ENCODE measurements around the gene COL16A1. TPM values are rescaled to one million over a fixed set of nuclear protein-coding genes. Genes with fewer than 3 reads are reported as not detected.

Gene COL16A1
- polyA plus RNA-seq, 3 donors: 0.13 TPM; not detected in 2

DNA sequence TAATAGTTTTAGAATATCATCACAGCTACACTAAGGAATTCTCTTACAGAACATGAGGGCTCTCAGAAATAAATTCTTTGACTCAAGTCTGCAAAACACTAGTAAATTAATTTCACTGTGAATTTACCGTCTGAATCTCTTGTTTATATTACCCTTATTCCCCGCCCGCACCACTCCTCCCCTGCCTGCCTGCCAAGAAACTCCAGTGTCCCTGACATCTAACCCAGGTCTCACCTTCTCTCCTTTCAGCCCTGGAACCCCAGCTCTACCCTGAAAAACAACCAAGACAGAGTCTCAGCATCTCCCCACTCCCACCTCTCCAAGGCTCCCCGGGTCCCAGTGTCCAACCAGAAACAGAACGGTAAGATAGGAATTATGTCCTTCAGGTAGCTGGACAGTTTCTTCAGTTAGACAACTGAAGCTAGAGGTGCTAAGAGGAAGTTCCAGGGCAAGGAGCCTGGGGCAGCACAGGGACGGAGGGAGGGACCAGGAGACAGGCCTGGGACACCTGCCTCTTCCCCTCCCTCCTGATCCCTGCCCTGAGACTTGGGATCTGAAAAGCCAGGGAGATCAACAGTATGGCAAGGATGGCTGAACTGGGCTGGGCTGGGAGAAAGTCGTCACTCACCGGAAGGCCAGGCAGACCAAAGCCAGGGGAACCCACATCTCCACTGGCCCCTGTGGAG lies 15.4 kb downstream of the COL16A1 start:
- no peak for TF ChIP-seq CTCF (IDR thresholded peaks at IDR 0.05)
- H3K27ac Mint-ChIP-seq: no peak overlapping the region
- Histone ChIP-seq H3K4me3 (replicated peaks in 1 of 3; ENCODE audit: low read depth in 2 of 3, low read length in 3 of 3) (no peak overlapping the region), H3K79me2 (ENCODE audit: insufficient read depth, low read length) (no peaks in the 10 kb centered on the region), H3K27ac (ENCODE audit: low read depth in 1 of 2, low read length in 2 of 2) (no peak overlapping the region), H3K36me3 (replicated peaks in 1 of 2; ENCODE audit: control insufficient read depth in 1 of 2, insufficient read depth in 2 of 2, low read length in 2 of 2) (no peaks in the 10 kb centered on the region), H3K27me3 (ENCODE audit: control insufficient read depth in 2 of 2, insufficient read depth in 2 of 2, low read length in 2 of 2) (no peaks in the 10 kb centered on the region), H3K9ac (ENCODE audit: insufficient read depth, low read length, poor library complexity, severe bottlenecking) (no peak overlapping the region), H2AFZ (ENCODE audit: insufficient read depth, low read depth, low read length, poor library complexity, severe bottlenecking) (no peak overlapping the region), H4K20me1 (ENCODE audit: insufficient read depth, low read length) (no peaks in the 10 kb centered on the region), H3K4me1 (ENCODE audit: control insufficient read depth in 1 of 2, insufficient read depth in 2 of 2, low read length in 2 of 2) (no peaks in the 10 kb centered on the region), H3K9me3 (replicated peaks in 1 of 2; ENCODE audit: control insufficient read depth in 1 of 2, insufficient read depth in 1 of 2, low read length in 2 of 2) (no peaks in the 10 kb centered on the region), H3K4me2 (replicated peaks; ENCODE audit: extremely low read depth, low read length, poor library complexity, severe bottlenecking) (no peak overlapping the region)
- WGBS (ENCODE audit: insufficient coverage): 90% methylated on average over 6 of the region's 8 CpGs
- intact Hi-C loops (cut with micrococcal nuclease): no loop called here
- no peaks in the 10 kb centered on the region for H3K36me3 Mint-ChIP-seq
- peaks cover 0 to 3% (median 0%) of the 10 kb centered on the region in 3 donors for H3K27me3 Mint-ChIP-seq (ENCODE audit: low read depth in 3 of 3)
- H3K9me3 Mint-ChIP-seq: peaks cover 0 to 2% (median 0%) of the 10 kb centered on the region in 7 donors
- no peak for DNase-seq
- no peaks in the 10 kb centered on the region for H3K4me1 Mint-ChIP-seq
- no peak overlapping the region for H3K4me3 Mint-ChIP-seq

GRCh38 chr1:31687601-31688000 lies 16.2 kb downstream of the COL16A1 start:
- no peaks in the 10 kb centered on the region for H3K4me1 Mint-ChIP-seq
- H3K4me3 ChIP-seq (replicated peaks in 1 of 3; ENCODE audit: low read depth in 2 of 3, low read length in 3 of 3): no peak overlapping the region
- H3K9me3 ChIP-seq (replicated peaks in 1 of 2; ENCODE audit: control insufficient read depth in 1 of 2, insufficient read depth in 1 of 2, low read length in 2 of 2): no peaks in the 10 kb centered on the region
- H3K27me3 Mint-ChIP-seq (ENCODE audit: low read depth in 3 of 3): peaks cover 0 to 5% (median 0%) of the 10 kb centered on the region in 3 donors
- no peaks in the 10 kb centered on the region for H3K36me3 ChIP-seq (replicated peaks in 1 of 2; ENCODE audit: control insufficient read depth in 1 of 2, insufficient read depth in 2 of 2, low read length in 2 of 2)
- no peak for TF ChIP-seq CTCF (IDR thresholded peaks at IDR 0.05)
- no peak overlapping the region for H3K27ac ChIP-seq (ENCODE audit: low read depth in 1 of 2, low read length in 2 of 2)
- H3K4me3 Mint-ChIP-seq: no peak overlapping the region
- H4K20me1 ChIP-seq (ENCODE audit: insufficient read depth, low read length): no peaks in the 10 kb centered on the region
- H3K4me2 ChIP-seq (replicated peaks; ENCODE audit: extremely low read depth, low read length, poor library complexity, severe bottlenecking): no peak overlapping the region
- intact Hi-C loops (cut with micrococcal nuclease): no loop called here
- no peaks in the 10 kb centered on the region for H3K4me1 ChIP-seq (ENCODE audit: control insufficient read depth in 1 of 2, insufficient read depth in 2 of 2, low read length in 2 of 2)
- no peaks in the 10 kb centered on the region for H3K79me2 ChIP-seq (ENCODE audit: insufficient read depth, low read length)
- no peak overlapping the region for H3K27ac Mint-ChIP-seq
- no peaks in the 10 kb centered on the region for H3K27me3 ChIP-seq (ENCODE audit: control insufficient read depth in 2 of 2, insufficient read depth in 2 of 2, low read length in 2 of 2)
- DNase-seq: no peak
- H3K9ac ChIP-seq (ENCODE audit: insufficient read depth, low read length, poor library complexity, severe bottlenecking): no peak overlapping the region
- H2AFZ ChIP-seq (ENCODE audit: insufficient read depth, low read depth, low read length, poor library complexity, severe bottlenecking): no peak overlapping the region
- peaks cover 0 to 2% (median 0%) of the 10 kb centered on the region in 7 donors for H3K9me3 Mint-ChIP-seq
- 87% methylated on average over 7 of the region's 8 CpGs for WGBS (ENCODE audit: insufficient coverage)
- no peaks in the 10 kb centered on the region for H3K36me3 Mint-ChIP-seq

Measured in CD14-positive monocyte (primary cell).